ENCODE data around the gene CDKN1B.

CDKN1B gene

DNA sequence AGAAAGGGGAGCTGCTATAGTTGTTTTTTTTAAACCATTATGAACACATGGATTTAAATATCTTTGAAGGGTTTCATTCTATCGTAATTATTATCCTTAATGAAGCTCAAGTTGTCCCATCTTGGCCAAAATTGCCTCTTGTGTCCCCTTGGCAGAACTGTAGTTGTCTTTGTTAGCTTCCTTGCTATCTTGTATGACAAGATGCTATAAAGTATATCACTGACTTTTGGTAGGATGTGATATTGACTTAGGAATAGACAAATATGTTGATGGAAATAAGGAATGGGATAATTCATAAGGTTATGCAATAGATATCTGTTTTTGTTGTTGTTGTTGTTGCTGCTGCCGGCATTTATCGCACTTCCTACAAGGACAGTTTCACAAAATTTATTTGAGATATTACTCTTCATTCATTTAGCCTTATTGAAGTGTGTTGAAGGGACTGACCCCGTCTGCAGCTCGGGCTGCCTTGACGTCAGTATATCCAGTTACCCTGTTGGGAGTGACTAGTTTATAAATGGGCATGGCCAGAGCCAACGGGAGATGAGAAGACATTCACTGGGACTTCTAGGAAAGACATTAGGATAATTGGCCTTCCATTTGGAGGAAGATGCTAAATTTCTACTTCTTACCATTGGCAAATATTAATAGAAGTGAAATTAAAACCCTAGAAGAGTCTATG lies 42.2 kb downstream of the CDKN1B start:
- DNase-seq (ENCODE audit: low read depth) = no peak

- no peak for DNase-seq (ENCODE audit: low read depth)
These were observed 47.7 kb downstream of the CDKN1B start for GRCh38 chr12:12764824-12765223.

- DNase-seq (ENCODE audit: low read depth) = no peak
These were observed 53.1 kb downstream of the CDKN1B start for GRCh38 chr12:12770262-12770661.

Measured in stimulated activated CD8-positive, alpha-beta memory T cell treated with anti-CD3 and anti-CD28 coated beads, Interleukin-15, amount 100 ng/mL, for 1 hour (primary cell).